ENCODE results near the gene ADA.

Gene ADA

DNA sequence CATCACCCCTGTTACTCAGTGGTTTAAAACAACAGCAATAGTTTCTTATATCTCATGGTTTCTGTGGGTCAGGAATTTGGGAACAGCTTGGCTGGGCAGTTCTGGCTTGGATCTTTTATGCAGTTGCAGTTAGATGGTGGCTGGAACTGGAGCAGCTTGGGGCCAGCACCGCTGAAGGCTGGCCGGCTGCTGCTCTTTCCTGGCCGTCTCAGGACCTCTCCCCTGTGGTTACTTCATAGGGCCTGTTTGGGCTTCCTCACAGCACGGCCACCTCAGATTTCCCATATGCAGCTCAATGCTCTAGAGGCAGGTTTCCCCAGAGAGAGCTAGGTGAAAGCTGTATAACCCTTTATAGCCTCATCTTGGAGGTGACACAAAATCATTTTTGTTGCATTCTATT, 53.6 kb downstream of the ADA start:
- Histone ChIP-seq H3K4me2 (no peak overlapping the region), H3K9ac (no peak overlapping the region), H3K4me1 (ENCODE audit: low read depth, poor library complexity, severe bottlenecking) (peaks cover 32% of the 10 kb centered on the region), H4K20me1 (ENCODE audit: insufficient read depth) (no peaks in the 10 kb centered on the region), H2AFZ (ENCODE audit: low read depth) (no peak overlapping the region), H3K79me2 (ENCODE audit: insufficient read depth, low read depth) (no peaks in the 10 kb centered on the region), H3K36me3 (ENCODE audit: insufficient read depth) (no peaks in the 10 kb centered on the region), H3K4me3 (IDR thresholded peaks at IDR 0.05; ENCODE audit: insufficient read depth, low read depth, low read length) (no peak overlapping the region), H3K27me3 (ENCODE audit: insufficient read depth, low read depth) (no peaks in the 10 kb centered on the region), H3K27ac (no peak overlapping the region)
- TF ChIP-seq, protein P1, sequence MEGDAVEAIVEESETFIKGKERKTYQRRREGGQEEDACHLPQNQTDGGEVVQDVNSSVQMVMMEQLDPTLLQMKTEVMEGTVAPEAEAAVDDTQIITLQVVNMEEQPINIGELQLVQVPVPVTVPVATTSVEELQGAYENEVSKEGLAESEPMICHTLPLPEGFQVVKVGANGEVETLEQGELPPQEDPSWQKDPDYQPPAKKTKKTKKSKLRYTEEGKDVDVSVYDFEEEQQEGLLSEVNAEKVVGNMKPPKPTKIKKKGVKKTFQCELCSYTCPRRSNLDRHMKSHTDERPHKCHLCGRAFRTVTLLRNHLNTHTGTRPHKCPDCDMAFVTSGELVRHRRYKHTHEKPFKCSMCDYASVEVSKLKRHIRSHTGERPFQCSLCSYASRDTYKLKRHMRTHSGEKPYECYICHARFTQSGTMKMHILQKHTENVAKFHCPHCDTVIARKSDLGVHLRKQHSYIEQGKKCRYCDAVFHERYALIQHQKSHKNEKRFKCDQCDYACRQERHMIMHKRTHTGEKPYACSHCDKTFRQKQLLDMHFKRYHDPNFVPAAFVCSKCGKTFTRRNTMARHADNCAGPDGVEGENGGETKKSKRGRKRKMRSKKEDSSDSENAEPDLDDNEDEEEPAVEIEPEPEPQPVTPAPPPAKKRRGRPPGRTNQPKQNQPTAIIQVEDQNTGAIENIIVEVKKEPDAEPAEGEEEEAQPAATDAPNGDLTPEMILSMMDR (conservative IDR thresholded peaks at IDR 0.05; ENCODE audit: low read depth, low read length): no peak

GRCh38 chr20:44597516-44597915, 54.0 kb downstream of the ADA start:
- Histone ChIP-seq H3K4me3 (IDR thresholded peaks at IDR 0.05; ENCODE audit: insufficient read depth, low read depth, low read length) (no peak overlapping the region), H3K4me1 (ENCODE audit: low read depth, poor library complexity, severe bottlenecking) (peaks cover 32% of the 10 kb centered on the region), H3K36me3 (ENCODE audit: insufficient read depth) (no peaks in the 10 kb centered on the region), H2AFZ (ENCODE audit: low read depth) (no peak overlapping the region), H3K79me2 (ENCODE audit: insufficient read depth, low read depth) (no peaks in the 10 kb centered on the region), H3K27me3 (ENCODE audit: insufficient read depth, low read depth) (no peaks in the 10 kb centered on the region), H3K4me2 (no peak overlapping the region), H3K27ac (no peak overlapping the region), H3K9ac (no peak overlapping the region), H4K20me1 (ENCODE audit: insufficient read depth) (no peaks in the 10 kb centered on the region)
- TF ChIP-seq, protein P1 (conservative IDR thresholded peaks at IDR 0.05; ENCODE audit: low read depth, low read length): no peak

- TF ChIP-seq, protein P1 (conservative IDR thresholded peaks at IDR 0.05; ENCODE audit: low read depth, low read length): no peak
- no peaks in the 10 kb centered on the region for H4K20me1 ChIP-seq (ENCODE audit: insufficient read depth)
- no peaks in the 10 kb centered on the region for H3K79me2 ChIP-seq (ENCODE audit: insufficient read depth, low read depth)
- no peak overlapping the region for H3K9ac ChIP-seq
- no peak overlapping the region for H3K27ac ChIP-seq
- no peak overlapping the region for H3K4me3 ChIP-seq (IDR thresholded peaks at IDR 0.05; ENCODE audit: insufficient read depth, low read depth, low read length)
- H3K4me1 ChIP-seq (ENCODE audit: low read depth, poor library complexity, severe bottlenecking): peaks cover 26% of the 10 kb centered on the region
- no peak overlapping the region for H2AFZ ChIP-seq (ENCODE audit: low read depth)
- no peaks in the 10 kb centered on the region for H3K36me3 ChIP-seq (ENCODE audit: insufficient read depth)
- H3K4me2 ChIP-seq: no peak overlapping the region
- no peaks in the 10 kb centered on the region for H3K27me3 ChIP-seq (ENCODE audit: insufficient read depth, low read depth)
Observed at GRCh38 chr20:44596876-44597275, 54.6 kb downstream of the ADA start.

DNA sequence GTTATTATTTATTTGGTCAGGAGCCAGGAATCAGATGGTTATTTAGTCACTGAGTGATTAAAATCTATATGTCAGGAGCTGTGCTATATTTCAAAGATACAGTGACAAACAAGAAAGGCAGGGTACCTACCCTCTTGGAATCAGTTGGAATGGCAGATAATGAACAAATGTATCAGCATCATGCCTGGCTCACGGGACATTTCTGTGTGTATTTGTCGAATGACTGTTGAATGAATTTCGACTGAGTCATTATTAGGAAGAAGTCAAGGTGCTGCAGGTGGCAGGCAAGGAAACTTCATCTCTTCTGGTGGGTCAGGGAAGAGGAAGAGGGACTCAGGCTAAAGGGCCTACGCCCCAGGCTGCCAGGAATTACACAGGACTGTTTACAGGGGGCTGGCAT, 55.5 kb downstream of the ADA start:
- peaks cover 20% of the 10 kb centered on the region for H3K4me1 ChIP-seq (ENCODE audit: low read depth, poor library complexity, severe bottlenecking)
- H3K4me2 ChIP-seq: no peak overlapping the region
- TF ChIP-seq, protein P1 (conservative IDR thresholded peaks at IDR 0.05; ENCODE audit: low read depth, low read length): no peak
- H2AFZ ChIP-seq (ENCODE audit: low read depth): no peak overlapping the region
- H3K9ac ChIP-seq: no peak overlapping the region
- no peak overlapping the region for H3K4me3 ChIP-seq (IDR thresholded peaks at IDR 0.05; ENCODE audit: insufficient read depth, low read depth, low read length)
- H3K27me3 ChIP-seq (ENCODE audit: insufficient read depth, low read depth): no peaks in the 10 kb centered on the region
- no peaks in the 10 kb centered on the region for H3K36me3 ChIP-seq (ENCODE audit: insufficient read depth)
- H3K79me2 ChIP-seq (ENCODE audit: insufficient read depth, low read depth): no peaks in the 10 kb centered on the region
- H3K27ac ChIP-seq: no peak overlapping the region
- H4K20me1 ChIP-seq (ENCODE audit: insufficient read depth): no peaks in the 10 kb centered on the region

Measured in KMS-11 (cell line).